Stimulated activated CD8-positive, alpha-beta memory T cell treated with anti-CD3 and anti-CD28 coated beads, Interleukin-2, amount 100 ng/mL, for 1 hour (primary cell): ENCODE measurements around the gene DHX16.

Source experiments
- DNase-seq, 2 donors: peaks; one replicate each; pipeline ENCODE4 v3.0.0-alpha.2; 2020; ENCODE audit warnings: low read depth in 2 of 2

The DHX16 gene

DNA sequence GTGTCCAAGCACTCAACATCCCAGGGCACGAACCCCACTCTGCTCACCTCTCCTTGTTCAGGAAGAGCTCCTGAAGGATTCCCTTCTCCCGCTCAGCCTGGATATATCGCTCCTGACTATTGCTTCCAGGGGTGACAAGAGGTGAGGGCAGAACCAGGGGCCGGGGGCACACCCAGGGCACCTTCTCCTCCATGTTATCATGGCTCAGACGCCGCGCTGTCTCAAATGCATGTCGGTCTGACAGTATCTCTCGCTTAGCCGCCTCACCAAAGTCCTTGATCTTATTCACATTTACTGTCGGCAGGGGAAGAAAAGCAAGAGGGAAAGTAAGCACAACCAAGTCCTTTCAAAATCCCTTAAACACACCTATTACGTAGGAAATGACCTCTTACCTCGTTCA is 68.8 kb downstream of the DHX16 start:
- no peak for DNase-seq
